HS-5 (cell line): ENCODE data around the gene C20orf204.

ENCODE experiments used
- DNase-seq: peaks from one replicate; pipeline ENCODE4 v3.0.0-alpha.2; 2012; ENCODE audit warnings: low read depth

The C20orf204 gene

DNA sequence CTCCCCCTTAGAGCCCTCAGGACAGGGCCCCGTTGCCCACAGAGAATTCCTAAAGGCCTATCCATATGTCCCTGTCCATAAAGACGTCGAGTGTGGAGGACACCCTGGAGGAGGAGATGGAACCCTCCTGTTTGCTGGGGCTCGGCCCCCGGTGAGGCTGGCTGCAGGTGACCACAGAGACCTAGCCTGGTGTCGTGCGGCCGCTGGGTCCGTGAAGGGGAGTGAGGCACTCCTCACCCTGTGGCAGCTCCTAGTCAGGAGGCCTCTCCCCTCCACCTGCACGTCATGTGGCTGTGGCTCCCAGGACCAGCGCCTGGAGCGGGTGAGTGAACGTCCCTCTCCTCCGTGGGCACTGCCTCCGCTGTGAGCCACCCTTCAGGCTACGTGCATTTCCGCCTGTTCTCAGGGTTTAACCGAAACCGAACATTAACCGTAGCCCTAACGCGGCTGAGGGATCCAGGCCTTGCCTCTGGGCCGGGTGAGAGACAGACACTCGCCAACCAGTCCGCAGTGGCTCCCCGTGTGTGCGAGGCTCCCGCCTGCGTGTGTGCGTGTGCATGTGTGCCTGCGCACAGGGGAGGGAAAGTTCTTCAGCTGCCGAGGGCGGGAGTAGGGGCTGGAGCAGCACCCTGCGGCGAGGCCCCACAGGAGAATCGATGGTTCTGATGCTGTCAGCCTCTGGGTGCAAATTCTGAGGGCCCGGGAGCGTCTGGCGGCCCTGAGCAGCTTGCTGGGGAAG is 21.1 kb downstream of the C20orf204 start:
- no peak for DNase-seq

DNA sequence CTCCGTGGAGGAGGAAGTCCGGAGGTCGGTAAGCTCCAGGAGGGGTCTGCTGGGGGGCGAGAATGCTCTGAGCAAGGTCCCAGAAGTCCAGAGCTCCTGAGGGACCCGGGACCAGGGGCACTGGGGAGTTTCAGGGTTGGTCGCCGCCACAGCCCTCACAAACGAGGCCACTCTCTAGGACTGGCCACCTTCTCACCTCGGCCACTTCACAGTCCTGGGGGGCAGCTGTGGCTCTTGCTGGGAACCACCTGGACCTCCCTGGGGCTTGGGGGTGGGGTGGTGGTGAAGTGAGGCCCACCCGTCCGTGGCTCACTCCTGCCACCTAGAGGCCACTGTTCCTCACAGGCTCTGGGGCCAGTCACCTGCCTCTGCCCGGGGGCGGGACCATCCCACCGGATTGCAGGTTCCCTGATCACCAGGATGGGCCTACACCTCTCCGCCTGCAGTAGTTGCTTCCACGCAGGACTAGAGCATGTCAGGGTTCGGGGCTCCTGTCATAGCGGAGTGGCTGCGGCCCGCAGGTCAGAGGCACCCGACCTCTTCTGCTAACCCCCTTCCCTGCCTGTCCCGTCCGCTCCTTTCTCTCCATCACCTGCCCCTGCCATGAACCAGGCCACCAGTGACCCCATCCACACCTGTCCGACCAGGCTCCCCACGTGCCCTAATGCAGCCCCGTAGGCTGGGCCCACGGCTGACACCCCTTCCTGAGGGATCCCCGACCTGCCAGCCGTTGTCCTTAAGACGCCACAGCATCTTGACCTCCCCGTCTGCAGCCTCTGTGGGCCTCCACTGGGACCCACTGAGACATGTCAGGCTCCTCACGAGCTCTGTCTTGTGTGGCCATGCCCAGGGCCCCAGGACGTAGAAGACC is 21.9 kb downstream of the C20orf204 start:
- no peak for DNase-seq

DNA sequence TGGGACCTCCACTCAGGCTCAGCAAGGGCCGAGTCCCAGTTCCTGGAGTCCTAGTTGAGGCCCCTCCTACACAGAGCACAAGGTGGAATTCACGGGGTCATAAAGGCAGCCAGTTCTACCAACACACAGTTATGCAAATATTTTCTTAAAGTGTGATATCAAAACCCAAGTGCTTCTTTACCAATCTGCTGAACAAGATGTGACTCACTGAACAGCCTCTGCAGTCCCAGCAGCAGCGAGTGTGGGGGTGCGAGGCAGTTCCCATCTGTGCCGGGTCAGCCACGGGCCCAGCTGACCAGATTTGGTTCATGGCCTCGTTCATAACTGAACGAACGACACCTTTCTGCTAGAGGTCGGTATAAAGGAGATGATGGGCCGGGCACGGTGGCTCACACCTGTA is 22.6 kb downstream of the C20orf204 start:
- no peak for DNase-seq

DNA sequence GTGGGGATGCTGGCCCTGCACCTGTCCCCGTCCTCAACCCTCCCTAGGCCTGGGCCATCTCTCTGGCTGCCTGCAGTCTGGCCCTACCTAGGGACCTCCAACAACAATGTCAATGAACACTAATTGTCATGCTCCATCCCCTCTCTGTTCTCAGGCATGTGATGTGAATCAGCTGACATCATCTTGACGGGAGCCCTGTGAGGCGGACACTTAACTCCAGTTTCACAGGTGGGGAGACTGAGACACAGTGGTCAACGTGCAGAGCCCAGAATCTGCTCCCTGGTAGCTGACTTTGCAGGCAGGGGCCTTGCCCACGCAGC is 26.3 kb downstream of the C20orf204 start:
- no peak for DNase-seq

DNA sequence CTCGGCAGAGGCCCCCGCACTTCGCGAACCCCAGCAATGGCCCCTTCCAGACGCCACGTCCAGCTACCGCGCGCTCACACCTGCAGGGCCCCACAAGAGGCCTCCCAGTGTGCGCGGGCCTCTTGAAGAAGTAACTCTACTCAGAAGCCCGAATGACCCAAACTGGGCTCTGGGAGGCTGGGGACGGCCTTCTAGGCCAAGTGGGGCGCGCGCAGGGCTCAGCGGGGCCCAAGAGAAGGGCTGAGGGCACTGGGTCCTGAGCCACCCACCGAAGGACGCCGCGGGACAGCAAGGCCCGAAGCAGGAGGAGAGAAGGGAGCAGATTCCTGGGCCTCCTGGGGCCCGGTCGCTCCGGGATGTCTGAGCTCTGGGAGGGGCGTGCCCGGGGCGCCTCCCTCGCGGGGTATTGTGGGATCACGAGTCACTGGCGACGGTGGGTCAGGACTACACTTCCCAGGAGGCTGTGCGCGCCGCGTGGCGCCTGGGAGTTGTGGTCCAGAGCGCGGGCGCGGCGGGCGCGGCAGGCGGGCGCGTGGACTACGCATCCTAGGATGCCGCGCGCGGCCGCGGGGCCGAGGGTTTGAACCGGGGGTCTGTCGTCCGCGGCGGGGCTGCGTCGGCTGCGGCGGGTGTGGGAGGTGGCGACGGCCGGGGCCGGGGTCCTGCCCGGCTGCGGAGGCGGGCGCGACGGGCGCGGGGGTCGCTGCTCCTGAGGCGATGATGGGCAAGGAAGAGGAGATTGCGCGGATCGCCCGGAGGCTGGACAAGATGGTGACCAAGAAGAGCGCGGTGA is 26.8 kb downstream of the C20orf204 start, which contains the start of gene TCEA2:
TSS of gene TCEA2 (plus strand) at position 603 of the 793 bp plus-strand sequence. CDS start at position 718, 115 bp downstream.
- peak; percentile 85 for DNase-seq

DNA sequence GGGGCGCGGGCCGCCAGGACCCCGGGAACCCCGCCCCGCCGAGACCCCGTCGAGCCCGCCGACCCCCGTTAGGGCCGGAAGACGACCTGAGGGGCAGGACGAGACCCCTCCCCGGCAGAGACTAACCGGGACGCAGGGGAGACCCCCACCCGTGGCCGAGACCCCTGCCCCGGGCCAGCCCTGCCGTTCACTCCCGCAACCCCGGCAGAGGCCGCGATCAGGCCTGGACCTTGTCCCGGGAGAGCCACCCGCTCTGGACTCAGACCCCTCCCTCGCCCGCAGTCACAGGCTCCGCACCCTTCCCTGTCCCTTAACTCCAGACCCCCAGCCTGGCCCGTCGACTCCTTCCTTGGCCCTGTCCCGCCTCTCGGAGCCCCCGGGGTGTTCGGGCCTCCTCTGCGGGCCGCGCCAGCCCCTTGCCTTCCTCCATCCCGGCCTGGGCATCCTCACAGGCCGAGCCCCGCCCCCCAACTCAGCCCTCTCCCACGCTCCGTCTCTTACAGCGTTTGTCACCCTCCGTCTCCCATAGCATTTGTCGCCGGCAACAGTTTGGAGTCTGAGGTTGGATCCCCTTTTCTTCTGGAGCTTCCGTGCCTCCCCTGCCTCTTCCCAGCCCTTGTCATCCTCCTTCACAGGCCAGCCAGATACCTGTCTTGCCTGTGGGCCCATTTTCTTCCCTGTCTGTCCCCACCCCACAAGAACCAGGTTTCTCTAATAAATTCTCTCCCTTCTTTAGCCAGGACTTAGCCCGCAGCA is 27.6 kb downstream of the C20orf204 start:
- no peak for DNase-seq

DNA sequence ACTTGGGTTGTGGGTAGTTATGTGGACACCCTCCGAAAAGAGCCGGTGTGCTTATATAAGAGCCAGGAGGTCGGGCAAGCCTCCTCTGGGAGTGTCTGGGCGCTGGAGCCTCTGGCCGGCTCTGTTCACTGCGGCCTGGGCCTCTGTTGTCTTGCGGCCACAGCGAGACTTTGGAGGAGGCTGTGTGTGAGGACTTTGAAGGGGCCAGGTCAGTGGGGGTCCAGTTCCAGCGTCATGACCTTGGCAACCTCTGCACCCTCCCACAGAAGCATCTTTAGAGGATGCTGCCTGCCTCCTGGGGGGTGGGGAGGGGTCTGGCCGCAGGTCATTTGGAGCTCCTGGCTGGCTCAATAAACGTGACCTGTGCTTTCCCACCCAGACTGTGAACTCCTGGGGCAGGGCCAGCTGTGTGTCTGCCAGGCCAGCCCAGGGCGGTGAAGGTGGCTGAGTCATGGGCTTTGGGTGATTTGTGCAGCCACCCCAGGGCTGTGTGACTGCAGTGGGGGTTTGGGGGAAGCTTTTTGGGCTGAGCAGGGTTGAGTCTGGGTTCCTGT is 28.2 kb downstream of the C20orf204 start:
- DNase-seq: no peak

DNA sequence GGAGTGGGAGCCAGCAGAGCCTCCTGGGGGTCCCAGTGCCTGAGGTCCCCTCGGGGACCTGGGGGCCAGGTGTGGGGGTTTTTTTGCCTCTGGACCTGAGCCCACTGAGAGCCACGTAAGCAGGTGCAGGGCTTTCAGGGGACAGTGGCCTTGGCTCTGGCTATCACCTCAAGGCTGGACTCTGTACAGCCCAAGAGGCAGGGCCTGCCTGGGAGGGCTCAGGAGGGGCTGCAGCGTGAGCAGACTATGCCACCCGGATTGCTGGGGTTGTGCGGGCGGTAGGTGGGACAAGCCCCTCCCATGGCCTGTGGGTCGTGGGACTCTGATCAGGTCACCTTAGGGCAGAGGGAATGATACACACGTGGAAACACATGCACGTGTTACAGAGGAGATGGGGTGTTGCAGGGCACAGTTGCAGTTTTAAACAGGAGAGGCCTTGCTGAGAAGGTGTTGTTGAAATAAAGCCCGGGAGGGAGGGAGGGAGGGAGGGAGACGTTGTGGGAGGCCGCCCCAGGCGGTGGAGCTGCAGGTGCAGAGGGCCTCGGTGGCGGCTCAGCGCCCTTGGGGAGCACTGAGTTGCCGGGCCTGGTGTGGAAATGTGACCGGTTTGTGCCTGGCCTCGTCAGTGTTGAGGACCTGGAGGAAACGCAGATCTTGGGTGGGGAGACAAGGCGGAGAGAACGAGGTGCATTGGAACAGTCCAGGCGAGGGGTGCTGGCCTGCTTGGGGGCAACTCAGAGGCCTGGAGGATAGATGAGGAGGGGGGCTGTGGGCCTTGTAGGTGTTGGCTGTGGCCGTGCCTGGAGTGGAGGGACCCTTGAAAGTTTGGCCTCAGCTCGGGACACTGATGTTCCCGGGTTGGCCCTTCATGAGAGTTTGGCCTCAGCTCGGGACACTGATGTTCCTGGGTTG is 29.3 kb downstream of the C20orf204 start:
- no peak for DNase-seq

DNA sequence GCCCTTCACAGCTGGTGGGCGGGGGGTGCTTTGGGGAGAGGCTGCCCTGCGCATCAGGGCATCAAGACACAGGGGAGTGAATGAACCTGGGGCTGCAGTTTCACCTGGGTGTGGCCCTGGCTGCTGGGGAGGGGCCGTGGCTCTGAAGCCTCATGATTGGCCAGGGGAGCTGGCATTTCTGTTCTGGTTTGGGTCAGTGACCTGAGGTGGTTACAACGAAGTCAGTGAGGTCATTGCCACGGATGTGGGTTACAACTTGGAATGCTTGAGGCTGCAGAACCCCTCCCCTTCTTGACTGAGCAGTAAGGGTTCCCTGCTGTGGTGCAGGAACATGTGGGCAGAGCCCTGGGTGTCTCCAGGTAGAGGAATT is 30.0 kb downstream of the C20orf204 start:
- peak; percentile 92 for DNase-seq

DNA sequence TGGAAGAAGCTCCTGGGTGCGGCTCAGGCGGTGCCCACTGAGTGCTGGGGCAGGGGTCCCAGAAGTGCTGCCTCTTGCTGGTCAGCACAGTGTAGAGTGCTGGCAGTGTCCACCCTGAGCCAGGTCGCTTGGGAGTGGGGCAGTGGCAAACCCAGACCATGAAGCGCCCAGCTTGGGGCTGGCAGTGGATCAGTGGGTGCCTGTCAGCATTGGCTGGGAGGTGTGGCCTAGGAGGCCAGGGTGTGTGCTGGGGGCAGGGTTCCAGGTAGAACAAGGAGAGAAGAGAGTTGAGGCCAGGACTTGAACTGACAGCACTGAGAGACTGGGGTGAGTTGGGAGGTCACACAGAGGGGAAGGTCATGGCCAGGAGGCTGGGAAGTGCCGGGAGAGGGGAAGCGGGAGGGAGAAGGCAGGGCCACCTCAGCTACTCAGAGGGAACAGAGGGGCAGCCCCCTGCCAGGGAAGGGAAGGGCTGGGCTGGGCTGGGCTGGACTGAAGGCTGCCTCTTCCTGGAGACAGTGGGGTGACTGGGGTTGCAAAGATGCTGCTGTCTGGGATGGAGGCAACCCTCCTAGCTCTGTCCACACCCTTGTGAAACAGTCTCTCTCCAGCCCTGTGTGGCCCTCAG is 31.1 kb downstream of the C20orf204 start:
- no peak for DNase-seq

DNA sequence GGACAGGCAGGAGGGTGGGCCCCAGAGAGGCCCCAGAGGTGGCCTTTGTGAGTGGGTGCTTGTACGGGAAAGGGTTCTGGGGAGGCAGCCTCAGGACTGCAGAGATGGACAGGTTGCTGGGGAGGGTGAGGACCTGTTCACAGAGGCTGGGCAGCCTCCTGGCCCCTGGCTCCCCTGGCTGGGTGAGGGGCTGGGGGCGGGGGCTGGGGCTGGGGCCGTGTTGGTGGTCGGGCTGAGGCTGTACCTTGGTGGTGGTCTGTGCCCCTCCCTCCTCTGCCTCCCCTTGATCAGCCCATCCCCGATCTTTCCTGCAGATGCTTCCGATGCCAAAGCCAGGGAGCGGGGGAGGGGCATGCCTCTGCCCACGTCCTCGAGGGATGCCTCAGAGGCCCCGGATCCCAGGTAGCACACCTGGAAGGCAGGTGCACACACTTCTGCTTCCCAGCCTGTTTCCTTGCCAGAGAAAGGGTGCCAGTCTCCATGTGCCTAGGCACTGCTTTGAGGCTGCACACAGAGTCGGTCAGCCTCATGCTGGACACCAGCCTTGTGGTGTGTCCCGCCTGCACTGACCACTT is 31.8 kb downstream of the C20orf204 start:
- DNase-seq: no peak

DNA sequence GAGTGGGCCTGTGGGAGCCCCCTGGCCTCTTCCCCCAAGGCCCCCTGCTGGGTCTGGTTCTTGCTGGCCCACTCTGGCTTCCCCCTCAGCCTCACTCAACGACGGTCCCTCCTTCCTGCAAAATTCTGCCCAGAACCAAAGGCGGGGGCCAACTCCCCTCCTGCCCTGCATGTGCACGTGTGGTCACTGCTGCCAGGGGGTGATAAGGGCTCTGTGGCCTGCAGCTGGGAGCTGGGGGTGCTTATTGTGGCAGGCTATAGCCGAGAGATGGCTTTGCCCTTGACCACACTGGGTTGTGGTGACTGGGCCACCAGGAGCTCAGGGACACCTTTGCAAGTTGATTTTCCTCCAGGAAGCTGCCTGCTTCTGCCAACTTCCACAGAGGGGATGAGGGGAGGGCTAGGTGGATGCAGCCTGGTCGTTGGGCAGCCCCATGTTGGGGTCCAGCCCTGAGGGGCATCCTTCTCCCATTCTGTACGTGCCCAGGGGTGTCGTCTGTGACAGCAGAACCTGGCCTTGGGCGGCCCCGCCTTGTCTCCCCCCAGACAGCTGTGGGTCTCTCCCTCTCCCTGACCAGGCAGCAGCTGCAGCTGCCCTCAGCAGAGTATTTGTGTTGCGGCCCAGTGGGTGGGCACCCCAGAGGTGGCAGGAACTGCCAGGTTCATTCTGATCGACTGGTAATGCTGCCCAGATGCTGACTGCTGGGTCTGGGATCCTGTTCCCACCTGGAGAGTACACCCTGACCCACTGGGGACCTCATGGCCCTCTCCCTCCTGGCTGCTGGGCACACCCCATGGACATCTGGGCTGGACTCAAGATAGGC is 32.6 kb downstream of the C20orf204 start:
- DNase-seq: no peak

DNA sequence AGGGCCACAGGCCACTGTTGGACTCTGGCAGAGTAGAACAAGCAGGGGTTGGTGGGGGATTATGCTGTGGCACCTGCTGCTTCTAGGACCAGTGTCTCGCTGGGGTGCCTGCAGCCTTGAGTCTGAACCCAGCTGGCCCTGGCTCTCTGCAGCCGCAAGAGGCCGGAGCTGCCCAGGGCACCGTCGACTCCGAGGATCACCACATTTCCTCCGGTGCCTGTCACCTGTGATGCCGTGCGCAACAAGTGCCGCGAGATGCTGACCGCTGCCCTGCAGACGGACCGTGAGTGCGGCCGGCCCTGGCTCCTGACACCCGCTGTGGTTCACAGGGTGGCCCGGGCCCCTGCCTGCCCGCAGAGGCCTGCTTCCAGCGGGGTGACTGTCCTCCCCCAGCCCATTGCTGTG is 33.2 kb downstream of the C20orf204 start:
- DNase-seq: no peak

DNA sequence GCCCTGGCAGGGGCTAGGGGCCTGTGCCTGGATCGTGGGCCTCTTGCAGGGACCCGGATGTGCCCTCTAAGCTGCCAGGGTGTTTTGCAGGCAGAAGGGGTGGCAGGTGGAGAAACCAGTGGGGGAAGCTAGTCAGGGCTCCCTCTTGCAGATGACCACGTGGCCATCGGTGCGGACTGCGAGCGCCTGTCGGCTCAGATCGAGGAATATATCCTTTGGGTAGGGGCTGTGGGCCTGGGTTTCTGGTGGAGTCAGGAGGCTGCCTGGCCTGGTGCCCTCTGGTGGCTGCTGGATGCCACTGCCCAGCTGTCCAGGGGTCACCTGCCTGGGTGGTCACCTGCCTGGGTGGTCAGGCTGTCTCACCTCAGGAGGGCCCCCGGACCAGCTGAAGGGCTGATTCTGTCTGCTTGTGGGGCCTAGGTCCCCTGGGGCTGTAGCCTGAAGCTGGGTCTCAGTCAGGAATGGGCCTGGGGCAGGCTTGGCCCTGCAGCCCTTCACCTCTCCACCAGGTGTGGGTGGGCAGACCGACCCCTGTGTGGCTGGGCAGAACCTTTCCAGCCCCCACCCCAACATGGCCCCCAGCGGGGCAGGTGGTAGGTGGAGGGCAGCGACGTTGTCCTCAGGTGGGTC is 33.7 kb downstream of the C20orf204 start:
- no peak for DNase-seq

DNA sequence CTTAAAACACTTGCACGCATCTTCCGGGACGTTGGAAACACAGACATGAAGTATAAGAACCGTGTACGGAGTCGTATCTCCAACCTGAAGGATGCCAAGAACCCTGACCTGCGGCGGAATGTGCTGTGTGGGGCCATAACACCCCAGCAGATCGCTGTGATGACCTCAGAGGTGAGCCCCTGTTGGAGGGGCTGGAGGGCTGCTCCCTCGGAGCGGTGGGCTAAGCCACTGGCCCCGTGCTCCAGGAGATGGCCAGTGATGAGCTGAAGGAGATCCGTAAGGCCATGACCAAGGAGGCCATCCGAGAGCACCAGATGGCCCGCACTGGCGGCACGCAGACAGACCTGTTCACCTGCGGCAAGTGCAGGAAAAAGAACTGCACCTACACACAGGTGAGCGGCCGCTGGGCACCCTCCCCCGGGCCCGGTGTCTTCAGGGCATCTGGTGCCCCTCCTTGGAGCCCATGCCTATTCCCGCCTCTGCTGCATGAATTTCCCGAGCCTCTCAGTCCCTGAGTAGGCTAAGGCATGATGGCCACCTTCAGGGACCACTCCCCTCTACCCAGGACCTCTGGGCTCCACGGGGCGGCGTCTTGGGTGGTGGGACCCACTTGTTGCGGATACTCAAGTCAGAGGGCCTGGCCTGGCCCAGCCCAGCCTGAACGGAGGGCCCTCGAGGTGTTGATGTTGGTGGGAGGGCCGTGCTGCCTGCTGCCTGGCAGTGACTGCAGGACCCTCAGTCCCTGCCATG is 34.4 kb downstream of the C20orf204 start:
- no peak for DNase-seq

DNA sequence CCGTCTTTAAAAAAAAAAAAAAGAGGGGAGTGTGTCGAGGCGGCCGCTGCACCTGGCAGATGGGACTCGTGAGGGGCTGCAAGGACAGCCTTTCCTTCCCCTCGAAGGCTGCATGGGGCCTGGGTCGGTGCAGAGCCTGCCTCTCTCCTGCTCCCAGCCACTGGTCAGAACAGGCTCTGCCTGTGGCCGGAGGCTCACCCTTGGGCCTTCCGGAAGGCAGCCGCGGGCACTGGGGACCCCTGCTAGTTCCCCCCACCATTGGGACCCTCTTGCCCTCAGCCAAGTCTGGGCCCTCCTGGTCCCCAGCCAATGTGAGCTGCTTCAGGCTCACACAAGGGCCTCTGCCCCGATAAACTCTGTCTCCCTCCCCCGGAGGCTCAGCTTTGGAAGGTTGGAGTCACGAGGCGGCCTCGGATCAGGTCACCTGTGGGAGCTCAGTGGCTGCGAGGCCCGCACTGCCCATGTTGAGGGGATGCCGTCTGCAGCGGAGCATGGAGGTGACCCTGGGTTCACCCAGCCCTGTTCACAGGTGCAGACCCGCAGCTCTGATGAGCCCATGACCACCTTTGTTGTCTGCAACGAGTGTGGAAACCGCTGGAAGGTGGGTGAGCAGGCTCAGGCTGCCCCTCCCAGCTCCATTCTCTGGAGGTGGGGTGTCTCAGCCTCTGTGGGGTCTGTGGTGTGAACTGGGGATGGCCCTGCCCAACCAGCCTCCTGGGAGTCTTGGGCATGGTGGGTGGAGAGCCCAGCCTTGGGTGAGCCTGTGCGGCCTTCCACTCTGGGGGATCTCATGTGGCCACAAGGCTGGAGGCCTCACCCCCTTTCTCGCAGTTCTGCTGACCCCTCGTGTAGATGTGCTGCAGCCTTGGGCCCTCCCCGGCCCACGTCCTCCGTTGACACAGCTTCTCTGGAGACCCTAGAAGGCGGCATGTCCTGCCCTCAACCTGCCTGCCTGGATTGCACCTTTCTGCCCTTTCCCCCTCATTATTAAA is 35.7 kb downstream of the C20orf204 start:
- no peak for DNase-seq
